ENCODE data around the gene PNO1. TPM values are rescaled to one million over a fixed set of nuclear protein-coding genes. Genes with fewer than 3 reads are reported as not detected.

The PNO1 gene
- total and polyA plus RNA-seq, 10 of the 15 experiments (the other 5 are each of a cell fraction or from before 2014, with no cell fraction given) = 9.7 to 60.2 (median 30.3) TPM

- TF ChIP-seq, protein P1, sequence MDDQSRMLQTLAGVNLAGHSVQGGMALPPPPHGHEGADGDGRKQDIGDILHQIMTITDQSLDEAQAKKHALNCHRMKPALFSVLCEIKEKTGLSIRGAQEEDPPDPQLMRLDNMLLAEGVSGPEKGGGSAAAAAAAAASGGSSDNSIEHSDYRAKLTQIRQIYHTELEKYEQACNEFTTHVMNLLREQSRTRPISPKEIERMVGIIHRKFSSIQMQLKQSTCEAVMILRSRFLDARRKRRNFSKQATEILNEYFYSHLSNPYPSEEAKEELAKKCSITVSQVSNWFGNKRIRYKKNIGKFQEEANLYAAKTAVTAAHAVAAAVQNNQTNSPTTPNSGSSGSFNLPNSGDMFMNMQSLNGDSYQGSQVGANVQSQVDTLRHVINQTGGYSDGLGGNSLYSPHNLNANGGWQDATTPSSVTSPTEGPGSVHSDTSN (IDR thresholded peaks at IDR 0.05; ENCODE audit: insufficient replicate concordance, low read depth, low read length) = no peak
- no peak for TF ChIP-seq MYC (IDR thresholded peaks at IDR 0.05; ENCODE audit: insufficient read depth, insufficient read length, insufficient replicate concordance, low read length, severe bottlenecking)
Observed at GRCh38 chr2:68225119-68225632, 67.5 kb downstream of the PNO1 start (continued).

Other genes starting within 250 kb of the PNO1 start
- gene C1D, start 94.9 kb upstream of the PNO1 start, total RNA-seq (2014; rRNA removed) = 26.1 and 38.4 TPM in 2 replicates
- 41.1 and 43.1 TPM in 2 replicates for gene C1D, start 94.9 kb upstream of the PNO1 start, total RNA-seq (2014; rRNA removed; fragmentation: Illumina TruSeq; extraction: Trizol)
- 18.9 and 20.2 TPM in 2 replicates for gene C1D, start 94.9 kb upstream of the PNO1 start, total RNA-seq (2021)
- gene C1D, start 94.9 kb upstream of the PNO1 start, polyA plus RNA-seq (2011; rRNA removed) = 60.4 and 115 TPM in 2 replicates
- 57.8 and 66.9 TPM in 2 replicates for gene C1D, start 94.9 kb upstream of the PNO1 start, polyA plus RNA-seq (2014; fragmentation: Illumina TruSeq; extraction: Trizol)
- gene C1D, start 94.9 kb upstream of the PNO1 start, polyA plus RNA-seq (2014; fragmentation: Nextera tagmentation; extraction: Ambion mirVana) = 100 to 1,000 TPM; 150 to 152 TPM
- gene C1D, start 94.9 kb upstream of the PNO1 start, polyA plus RNA-seq (2014; rRNA removed) = 27.3 and 43.5 TPM in 2 replicates
- gene C1D, start 94.9 kb upstream of the PNO1 start, polyA plus RNA-seq (2016; fragmentation: Nextera tagmentation; extraction: Ambion mirVana) = 100 to 1,000 TPM in 1 of 2 experiments, 10 to 100 TPM in 1; 94.2 to 107 TPM
- 15.3 and 16.2 TPM in 2 replicates for gene PPP3R1, start 94.6 kb downstream of the PNO1 start, total RNA-seq (2014; rRNA removed)
- 25.7 and 26.1 TPM in 2 replicates for gene PPP3R1, start 94.6 kb downstream of the PNO1 start, total RNA-seq (2014; rRNA removed; fragmentation: Illumina TruSeq; extraction: Trizol)
- 61.0 and 62.5 TPM in 2 replicates for gene PPP3R1, start 94.6 kb downstream of the PNO1 start, total RNA-seq (2021)
- gene PPP3R1, start 94.6 kb downstream of the PNO1 start, polyA plus RNA-seq (2011; rRNA removed) = 16.3 and 26.3 TPM in 2 replicates
- gene PPP3R1, start 94.6 kb downstream of the PNO1 start, polyA plus RNA-seq (2014; fragmentation: Illumina TruSeq; extraction: Trizol) = 43.0 and 55.7 TPM in 2 replicates
- gene PPP3R1, start 94.6 kb downstream of the PNO1 start, polyA plus RNA-seq (2014; fragmentation: Nextera tagmentation; extraction: Ambion mirVana) = 1 to 10 TPM; 5.4 to 9.7 TPM
- 18.5 TPM in 2 replicates for gene PPP3R1, start 94.6 kb downstream of the PNO1 start, polyA plus RNA-seq (2014; rRNA removed)
- 1 to 10 TPM; 1.5 to 6.2 TPM for gene PPP3R1, start 94.6 kb downstream of the PNO1 start, polyA plus RNA-seq (2016; fragmentation: Nextera tagmentation; extraction: Ambion mirVana)
- not detected in 2 replicates for gene CNRIP1, start 162.1 kb downstream of the PNO1 start, total RNA-seq (2014; rRNA removed)
- gene CNRIP1, start 162.1 kb downstream of the PNO1 start, total RNA-seq (2014; rRNA removed; fragmentation: Illumina TruSeq; extraction: Trizol) = not detected in 2 replicates
- gene CNRIP1, start 162.1 kb downstream of the PNO1 start, total RNA-seq (2021) = not detected in 2 replicates
- gene CNRIP1, start 162.1 kb downstream of the PNO1 start, polyA plus RNA-seq (2011; rRNA removed) = not detected in 2 replicates
- not detected in 2 replicates for gene CNRIP1, start 162.1 kb downstream of the PNO1 start, polyA plus RNA-seq (2014; fragmentation: Illumina TruSeq; extraction: Trizol)
- gene CNRIP1, start 162.1 kb downstream of the PNO1 start, polyA plus RNA-seq (2014; fragmentation: Nextera tagmentation; extraction: Ambion mirVana) = not detected
- gene CNRIP1, start 162.1 kb downstream of the PNO1 start, polyA plus RNA-seq (2014; rRNA removed) = not detected in 2 replicates
- not detected for gene CNRIP1, start 162.1 kb downstream of the PNO1 start, polyA plus RNA-seq (2016; fragmentation: Nextera tagmentation; extraction: Ambion mirVana)
- gene PLEK, start 207.4 kb downstream of the PNO1 start, total RNA-seq (2014; rRNA removed) = 270 and 329 TPM in 2 replicates
- 371 and 378 TPM in 2 replicates for gene PLEK, start 207.4 kb downstream of the PNO1 start, total RNA-seq (2014; rRNA removed; fragmentation: Illumina TruSeq; extraction: Trizol)
- gene PLEK, start 207.4 kb downstream of the PNO1 start, total RNA-seq (2021) = 319 and 335 TPM in 2 replicates
- 804 and 985 TPM in 2 replicates for gene PLEK, start 207.4 kb downstream of the PNO1 start, polyA plus RNA-seq (2011; rRNA removed)
- gene PLEK, start 207.4 kb downstream of the PNO1 start, polyA plus RNA-seq (2014; fragmentation: Illumina TruSeq; extraction: Trizol) = 466 and 545 TPM in 2 replicates
- 100 to 1,000 TPM; 410 to 617 TPM for gene PLEK, start 207.4 kb downstream of the PNO1 start, polyA plus RNA-seq (2014; fragmentation: Nextera tagmentation; extraction: Ambion mirVana)
- gene PLEK, start 207.4 kb downstream of the PNO1 start, polyA plus RNA-seq (2014; rRNA removed) = 283 and 353 TPM in 2 replicates
- gene PLEK, start 207.4 kb downstream of the PNO1 start, polyA plus RNA-seq (2016; fragmentation: Nextera tagmentation; extraction: Ambion mirVana) = 100 to 1,000 TPM; 229 to 238 TPM

Data from GM12878 (cell line).